ENCODE measurements around the gene CDK3. TPM values are rescaled to one million over a fixed set of nuclear protein-coding genes. Genes with fewer than 3 reads are reported as not detected.

The CDK3 gene
- 0.92 and 0.99 TPM in 2 replicates for total RNA-seq

DNA sequence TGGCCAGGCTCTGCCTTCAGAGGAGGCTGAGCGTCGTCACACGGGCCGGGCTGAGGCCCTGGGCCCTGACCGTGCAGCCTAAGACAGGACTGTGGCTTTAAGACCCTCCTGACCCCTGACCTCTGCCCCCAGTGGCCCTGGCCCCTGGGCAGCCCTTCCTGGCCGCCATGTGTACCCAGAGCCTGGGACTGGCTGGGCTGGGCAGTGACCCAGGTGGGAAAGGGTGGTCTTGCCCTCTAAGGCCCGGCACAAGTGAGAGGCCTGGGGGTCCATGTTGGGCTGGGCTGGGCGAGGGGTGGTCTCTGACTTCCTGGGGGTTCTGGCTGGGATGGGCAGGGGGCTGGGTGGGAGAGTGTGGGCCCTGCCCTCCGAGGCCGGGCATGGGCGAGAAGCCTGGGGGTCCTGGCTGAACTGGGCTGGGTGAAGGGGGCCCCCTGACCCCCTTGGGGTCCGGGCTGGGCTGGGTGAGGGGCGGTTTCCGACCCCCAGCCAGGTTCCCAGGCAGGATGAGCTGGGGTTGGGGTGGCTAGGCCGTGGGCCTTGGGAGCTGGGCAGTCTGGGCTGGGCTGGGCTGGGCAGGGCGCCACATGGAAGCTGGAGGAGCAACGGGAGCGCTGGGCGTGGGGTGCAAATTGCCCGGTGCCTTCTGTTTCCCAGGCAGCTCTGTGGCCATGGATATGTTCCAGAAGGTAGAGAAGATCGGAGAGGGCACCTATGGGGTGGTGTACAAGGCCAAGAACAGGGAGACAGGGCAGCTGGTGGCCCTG is at the start of gene CDK3:
CDK3 (plus strand) TSS at position 101 of the 767 bp plus-strand sequence; CDS start at position 672, 571 bp downstream.

DNA sequence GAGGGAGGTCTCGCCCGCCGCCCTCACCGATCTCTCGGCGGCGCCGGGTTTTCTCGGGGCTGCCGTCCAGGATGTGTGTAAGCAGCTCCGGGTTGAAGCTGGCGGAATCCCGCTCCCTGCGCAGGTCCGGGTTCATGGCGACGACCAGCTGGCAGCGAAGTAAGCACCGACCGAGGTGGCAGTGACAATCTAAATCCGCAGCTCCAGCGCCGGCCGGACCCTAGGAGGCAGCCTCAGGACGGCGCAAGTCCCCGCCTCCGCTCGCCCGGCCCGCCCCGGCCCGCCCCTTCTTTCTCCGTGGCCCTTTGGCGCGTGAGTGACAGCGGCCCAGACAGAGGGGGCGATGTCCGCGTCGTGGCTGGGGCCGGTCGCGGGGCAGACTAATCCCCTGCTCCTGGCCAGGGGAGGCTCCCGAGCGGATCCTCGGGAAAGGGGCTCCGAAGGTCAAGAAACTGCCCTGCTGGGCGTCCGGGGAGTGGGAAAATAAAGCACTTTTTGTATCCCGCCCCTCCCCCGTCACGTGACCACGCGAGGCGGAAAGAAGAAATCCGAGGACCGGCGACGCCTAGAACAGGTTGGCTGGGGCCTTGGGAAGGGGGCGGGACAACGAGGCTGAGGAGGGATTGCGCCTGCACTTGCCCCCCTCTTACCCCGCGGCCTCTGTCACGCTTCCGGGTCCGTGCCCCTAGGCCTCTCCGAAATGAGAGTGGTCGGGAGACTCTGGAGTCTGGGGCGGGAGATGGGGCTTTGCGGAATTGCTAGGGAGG is 21.5 kb upstream of the CDK3 start, which contains the start of the genes ACOX1 and TEN1:
ACOX1 (minus strand) TSS at position 229 of the 767 bp plus-strand sequence; CDS start at position 136, 93 bp downstream.
TEN1 (plus strand) TSS at position 303 of the 767 bp plus-strand sequence. CDS start 6,953 bp downstream, outside the sequence.

DNA sequence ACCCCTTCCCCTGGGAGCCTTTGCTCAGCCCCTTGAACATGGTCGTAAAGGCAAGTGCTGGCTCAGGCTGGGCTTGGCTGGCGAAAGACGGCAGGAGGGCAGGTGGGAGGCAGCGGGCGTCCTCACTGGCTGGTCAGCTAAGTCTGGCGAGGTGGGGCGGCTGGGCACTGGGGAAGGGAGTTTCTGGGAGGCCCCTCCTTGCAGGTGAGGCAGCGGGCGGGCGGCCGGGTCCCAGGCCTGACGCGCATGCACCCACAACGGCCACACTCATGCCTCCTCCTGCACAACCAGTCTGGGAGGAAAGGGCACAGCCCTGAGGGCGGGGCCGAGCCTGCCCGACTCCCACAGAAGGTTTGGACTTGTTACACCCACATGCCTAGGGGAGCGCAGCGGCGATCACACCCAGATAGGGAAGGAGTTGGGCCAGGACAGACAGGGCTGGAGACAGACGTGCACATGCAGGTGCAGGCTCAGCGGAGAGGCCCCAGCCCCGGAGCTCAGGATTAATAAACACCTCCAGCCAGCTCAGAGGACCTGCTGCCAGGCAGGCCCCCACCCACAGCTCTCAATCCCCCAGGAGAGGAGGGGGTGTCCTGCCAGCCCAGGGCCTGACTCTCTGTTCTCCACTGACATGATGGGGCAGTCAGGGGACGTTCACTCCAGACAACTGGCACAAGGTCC is 26.6 kb downstream of the CDK3 start, which contains the start of gene EVPL:
EVPL (minus strand) TSS at position 148 of the 681 bp plus-strand sequence; CDS start at position 40, 108 bp downstream.

Other genes starting within 250 kb of the CDK3 start
- 44.9 and 46.5 TPM in 2 replicates for gene GALK1, start 235.7 kb upstream of the CDK3 start, total RNA-seq
- gene UNK, start 216.0 kb upstream of the CDK3 start, total RNA-seq: 12.7 and 19.5 TPM in 2 replicates
- gene UNC13D, start 156.5 kb upstream of the CDK3 start, total RNA-seq: 1.5 TPM in 2 replicates
- 33.2 and 41.2 TPM in 2 replicates for gene WBP2, start 145.5 kb upstream of the CDK3 start, total RNA-seq
- gene TRIM47, start 122.3 kb upstream of the CDK3 start, total RNA-seq: 10.0 and 21.8 TPM in 2 replicates
- 8.5 and 10.8 TPM in 2 replicates for gene TRIM65, start 103.9 kb upstream of the CDK3 start, total RNA-seq
- 20.4 and 24.0 TPM in 2 replicates for gene MRPL38, start 96.0 kb upstream of the CDK3 start, total RNA-seq
- 10.8 and 13.3 TPM in 2 replicates for gene FBF1, start 59.8 kb upstream of the CDK3 start, total RNA-seq
- gene ACOX1, start 21.7 kb upstream of the CDK3 start, total RNA-seq: 63.0 and 69.9 TPM in 2 replicates
- 17.3 and 18.3 TPM in 2 replicates for gene TEN1, start 21.6 kb upstream of the CDK3 start, total RNA-seq
- gene EVPL, start 26.5 kb downstream of the CDK3 start, total RNA-seq: not detected in 2 replicates
- gene SRP68, start 71.7 kb downstream of the CDK3 start, total RNA-seq: 29.2 and 38.6 TPM in 2 replicates
- gene GALR2, start 73.9 kb downstream of the CDK3 start, total RNA-seq: not detected in 2 replicates
- gene ZACN, start 78.3 kb downstream of the CDK3 start, total RNA-seq: not detected in 2 replicates
- gene EXOC7, start 102.9 kb downstream of the CDK3 start, total RNA-seq: 98.9 and 104 TPM in 2 replicates
- gene FOXJ1, start 140.4 kb downstream of the CDK3 start, total RNA-seq: not detected in 2 replicates
- gene RNF157, start 239.6 kb downstream of the CDK3 start, total RNA-seq: 0.19 and 0.40 TPM in 2 replicates